ENCODE measurements around the gene TCF23.
A peak's percentile ranks its signal among the peaks of the same experiment; 100 is the strongest.

TCF23 gene

DNA sequence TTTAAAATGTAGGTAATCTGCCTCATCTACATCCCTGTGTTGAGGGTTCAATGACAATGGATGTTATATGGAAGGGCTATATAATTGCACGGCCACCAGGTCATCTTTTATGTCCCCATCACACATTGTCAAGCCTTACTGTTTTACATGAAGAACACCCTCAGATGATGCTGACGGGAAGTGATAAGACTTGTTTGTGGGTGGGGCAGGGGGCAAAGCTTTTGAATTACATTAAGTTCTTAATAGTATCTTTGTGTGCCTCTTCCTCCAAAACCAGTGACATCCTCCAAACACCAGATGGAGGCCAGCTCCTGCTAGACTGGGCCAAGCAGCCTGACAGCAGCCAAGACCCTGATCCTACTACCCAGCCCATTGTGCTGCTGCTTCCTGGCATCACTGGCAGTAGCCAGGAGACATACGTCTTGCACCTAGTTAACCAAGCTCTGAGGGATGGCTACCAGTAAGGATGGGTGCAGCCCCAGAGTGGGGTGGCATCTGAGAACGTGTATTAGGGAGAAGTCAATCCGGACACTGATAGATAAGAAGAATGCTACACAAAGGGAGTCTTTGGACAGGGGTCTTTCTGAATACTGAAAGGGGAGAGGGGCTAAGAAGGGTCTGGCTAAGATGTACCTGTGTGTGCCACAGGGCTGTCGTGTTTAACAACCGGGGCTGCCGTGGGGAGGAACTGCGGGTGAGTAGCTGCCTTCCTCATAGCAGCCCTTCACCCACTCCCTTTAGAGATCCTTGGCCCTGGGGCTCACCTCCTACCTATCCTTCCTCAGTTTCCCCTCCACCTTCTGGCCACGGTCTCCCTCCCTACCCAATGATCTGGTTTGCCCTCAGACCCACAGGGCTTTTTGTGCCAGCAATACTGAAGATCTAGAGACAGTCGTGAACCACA, 19.9 kb upstream of the TCF23 start:
- no peak overlapping the region for H3K27ac ChIP-seq
- H4K20me1 ChIP-seq = peaks cover 52% of the 10 kb centered on the region
- H3K4me3 ChIP-seq = no peak overlapping the region
- no peak overlapping the region for H3K4me2 ChIP-seq
- no peak for TF ChIP-seq Cebpa-rat (IDR thresholded peaks at IDR 0.05)
- H3K9me3 ChIP-seq = no peaks in the 10 kb centered on the region
- H3K36me3 ChIP-seq = peaks cover 51% of the 10 kb centered on the region
- peaks cover 13% of the 10 kb centered on the region for H3K4me1 ChIP-seq
- H3K9ac ChIP-seq = no peak overlapping the region
- H3K27me3 ChIP-seq = peaks cover 10% of the 10 kb centered on the region

DNA sequence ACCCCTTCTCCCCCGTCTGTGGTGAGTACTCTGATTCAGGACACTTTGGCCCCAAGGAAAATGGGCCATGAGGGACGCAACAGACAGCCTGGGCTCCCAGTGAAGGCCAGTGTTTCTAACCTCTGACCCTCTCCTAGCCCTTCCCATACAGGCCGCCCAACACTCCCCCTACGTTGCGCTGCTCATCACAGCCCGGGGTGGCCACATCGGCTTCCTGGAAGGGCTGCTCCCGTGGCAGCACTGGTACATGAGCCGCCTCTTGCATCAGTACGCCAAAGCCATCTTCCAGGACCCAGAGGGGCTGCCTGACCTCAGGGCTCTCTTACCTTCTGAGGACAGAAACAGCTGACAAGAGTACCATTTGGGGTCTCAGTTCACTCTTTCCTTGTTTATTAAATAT, 18.4 kb upstream of the TCF23 start:
- Histone ChIP-seq H4K20me1 (peaks cover 55% of the 10 kb centered on the region), H3K27me3 (no peaks in the 10 kb centered on the region), H3K9ac (no peak overlapping the region), H3K4me3 (no peak overlapping the region), H3K4me1 (peaks cover 21% of the 10 kb centered on the region), H3K27ac (no peak overlapping the region), H3K4me2 (no peak overlapping the region), H3K9me3 (no peaks in the 10 kb centered on the region), H3K36me3 (peaks cover 51% of the 10 kb centered on the region)
- no peak for TF ChIP-seq Cebpa-rat (IDR thresholded peaks at IDR 0.05)

GRCh38 chr2:27131429-27131828, 17.4 kb upstream of the TCF23 start:
- Histone ChIP-seq H3K4me3 (no peak overlapping the region), H3K36me3 (peaks cover 51% of the 10 kb centered on the region), H3K9me3 (no peaks in the 10 kb centered on the region), H3K4me1 (peaks cover 29% of the 10 kb centered on the region), H3K27me3 (no peaks in the 10 kb centered on the region), H3K27ac (no peak overlapping the region), H4K20me1 (peaks cover 55% of the 10 kb centered on the region), H3K4me2 (no peak overlapping the region), H3K9ac (no peak overlapping the region)
- no peak for TF ChIP-seq Cebpa-rat (IDR thresholded peaks at IDR 0.05)

DNA sequence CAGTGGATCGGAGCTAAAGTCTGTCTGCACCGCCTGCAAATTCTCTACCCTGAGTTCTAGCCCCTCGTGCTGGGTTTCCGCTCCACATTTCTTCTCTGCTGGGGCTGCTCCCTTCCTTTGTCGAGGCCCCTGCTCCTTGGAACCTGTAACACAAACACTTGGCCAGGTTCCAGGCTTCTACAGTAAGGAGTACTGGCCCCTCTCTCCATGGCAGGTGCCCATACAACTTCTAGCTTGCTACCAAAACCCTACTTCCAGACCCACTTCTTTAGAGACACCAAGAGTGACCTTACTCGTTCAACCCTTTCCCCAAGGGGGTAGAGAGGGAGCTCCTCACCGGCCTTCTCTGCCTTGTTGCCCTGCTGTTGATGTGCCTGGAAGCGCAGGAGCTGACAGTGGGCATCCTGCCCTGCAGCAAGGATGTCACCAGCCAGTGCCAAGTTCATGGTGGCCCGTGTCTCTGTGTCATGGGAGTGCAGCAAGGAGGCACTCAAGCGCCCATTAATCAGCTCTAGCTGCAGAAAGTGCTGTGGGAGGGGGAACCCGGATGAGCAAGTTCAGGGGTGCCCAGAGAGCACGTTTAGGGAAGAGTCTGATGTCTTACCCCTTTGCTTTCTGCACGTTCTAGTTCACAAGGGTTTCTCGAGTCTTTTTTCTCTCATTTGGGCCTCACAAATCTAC, 15.5 kb upstream of the TCF23 start:
- peaks cover 55% of the 10 kb centered on the region for H4K20me1 ChIP-seq
- H3K4me3 ChIP-seq = peak overlapping the region; percentile 98
- no peaks in the 10 kb centered on the region for H3K9me3 ChIP-seq
- H3K27ac ChIP-seq = peak overlapping the region; percentile 89
- H3K9ac ChIP-seq = peak overlapping the region; percentile 95
- peaks cover 49% of the 10 kb centered on the region for H3K36me3 ChIP-seq
- peaks cover 29% of the 10 kb centered on the region for H3K4me1 ChIP-seq
- H3K27me3 ChIP-seq = no peaks in the 10 kb centered on the region
- no peak for TF ChIP-seq Cebpa-rat (IDR thresholded peaks at IDR 0.05)
- H3K4me2 ChIP-seq = peak overlapping the region; percentile 97

DNA sequence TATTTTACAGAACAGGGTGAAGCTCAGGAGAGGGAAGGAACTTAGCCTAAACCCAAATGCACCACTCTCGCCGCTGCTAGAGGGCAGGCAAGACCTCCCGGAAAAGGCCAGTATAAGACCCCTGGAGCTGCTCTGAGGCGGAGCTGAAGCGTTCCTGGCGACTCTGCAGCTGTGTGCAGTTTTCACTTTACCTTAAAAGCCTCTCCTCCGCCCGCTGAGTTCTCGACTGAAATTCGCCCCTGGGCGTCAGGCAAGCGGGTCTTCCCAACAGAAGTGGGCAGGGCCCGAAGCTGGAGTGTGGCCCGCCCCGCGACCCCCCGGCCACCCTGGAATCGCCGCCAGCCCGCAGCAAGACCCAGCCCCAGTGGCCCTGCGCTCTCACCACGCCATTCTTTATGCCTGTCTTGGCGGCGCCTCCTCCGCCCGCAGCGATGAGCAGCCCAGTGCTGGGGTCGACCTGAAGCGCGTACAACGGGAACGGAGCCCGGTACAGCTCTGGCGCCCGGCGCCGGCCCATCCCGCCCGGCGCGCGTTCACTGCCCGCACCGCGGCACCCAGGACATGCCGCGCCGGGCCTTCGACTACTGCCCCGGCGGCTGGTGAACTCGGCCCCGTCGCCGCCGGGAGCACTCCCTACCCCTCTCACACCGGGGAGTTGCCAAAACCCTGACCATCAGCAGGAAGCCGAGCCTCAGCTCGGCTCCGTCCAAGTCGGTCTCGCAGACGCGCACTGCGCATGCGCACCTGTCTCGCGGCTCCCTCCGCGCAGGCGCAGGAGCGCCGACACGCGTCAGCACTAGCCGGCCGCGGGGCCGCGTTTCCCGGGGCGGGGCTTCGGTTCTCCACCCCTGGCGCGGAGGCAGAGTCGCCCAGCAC, 14.7 kb upstream of the TCF23 start, which contains the start of gene PREB:
Gene PREB, minus strand, starts transcription at position 732 of the 876 bp plus-strand sequence. Its CDS starts 215 bp downstream, at position 517.
- Histone ChIP-seq H3K9ac (peak within 1 kb of the TSS; percentile 95), H3K4me3 (peak within 1 kb of the TSS; percentile 98), H3K27ac (peak within 1 kb of the TSS; percentile 89), H4K20me1 (peaks cover 50% of the 10 kb centered on the region), H3K36me3 (peaks cover 41% of the 10 kb centered on the region), H3K4me2 (peak within 1 kb of the TSS; percentile 97), H3K4me1 (peaks cover 29% of the 10 kb centered on the region), H3K27me3 (no peaks in the 10 kb centered on the region), H3K9me3 (no peaks in the 10 kb centered on the region)
- TF ChIP-seq Cebpa-rat (IDR thresholded peaks at IDR 0.05) = no peak

DNA sequence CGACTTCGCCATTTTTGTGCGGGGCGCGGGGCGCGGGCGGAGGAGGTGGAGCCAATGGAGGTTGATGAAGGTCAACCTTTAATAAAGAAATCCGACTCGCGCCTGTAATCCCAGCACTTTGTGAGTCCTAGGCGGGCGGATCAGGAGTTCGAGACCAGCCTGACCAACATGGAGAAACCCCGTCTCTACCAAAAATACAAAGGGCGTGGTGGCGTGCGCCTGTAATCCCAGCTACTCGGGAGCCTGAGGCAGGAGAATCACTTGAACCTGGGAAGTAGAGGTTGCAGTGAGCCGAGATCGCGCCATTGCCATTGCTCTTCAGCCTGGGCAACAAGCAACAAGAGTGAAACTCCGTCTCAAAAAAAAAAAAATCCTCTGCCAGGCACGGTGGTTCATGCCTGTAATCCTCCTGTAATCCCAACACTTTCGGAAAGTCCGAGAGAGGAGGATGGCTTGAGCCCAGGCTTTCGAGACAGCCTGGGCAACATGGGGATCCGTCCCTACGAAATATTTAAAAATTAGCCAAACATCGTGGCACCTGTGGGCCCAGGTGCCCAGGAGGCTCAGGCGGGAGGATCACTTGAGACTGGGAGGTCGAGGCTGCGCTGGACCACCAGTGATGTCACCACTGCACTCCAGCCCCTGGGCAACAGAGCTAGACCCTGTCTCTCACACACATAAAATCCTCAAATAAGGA, 13.9 kb upstream of the TCF23 start:
- peak overlapping the region; percentile 98 for H3K4me3 ChIP-seq
- TF ChIP-seq Cebpa-rat (IDR thresholded peaks at IDR 0.05) = no peak

GRCh38 chr2:27135478-27135955, 13.3 kb upstream of the TCF23 start:
- H3K4me1 ChIP-seq = peaks cover 29% of the 10 kb centered on the region
- H3K9me3 ChIP-seq = no peaks in the 10 kb centered on the region
- H3K4me3 ChIP-seq = no peak overlapping the region
- peaks cover 37% of the 10 kb centered on the region for H4K20me1 ChIP-seq
- no peaks in the 10 kb centered on the region for H3K27me3 ChIP-seq
- H3K27ac ChIP-seq = peak overlapping the region; percentile 61
- no peak overlapping the region for H3K9ac ChIP-seq
- peak overlapping the region; percentile 73 for H3K4me2 ChIP-seq
- peaks cover 27% of the 10 kb centered on the region for H3K36me3 ChIP-seq
- no peak for TF ChIP-seq Cebpa-rat (IDR thresholded peaks at IDR 0.05)

More for the DNA sequence above, 13.9 kb upstream of the TCF23 start:
- H3K9me3 ChIP-seq = no peaks in the 10 kb centered on the region
- peak overlapping the region; percentile 73 for H3K4me2 ChIP-seq
- no peaks in the 10 kb centered on the region for H3K27me3 ChIP-seq
- H3K36me3 ChIP-seq = peaks cover 33% of the 10 kb centered on the region
- peaks cover 29% of the 10 kb centered on the region for H3K4me1 ChIP-seq
- no peak overlapping the region for H3K9ac ChIP-seq
- peak overlapping the region; percentile 61; the same call in 1 of the 2 replicates for H3K27ac ChIP-seq
- peaks cover 43% of the 10 kb centered on the region for H4K20me1 ChIP-seq

- no peak overlapping the region for H3K9ac ChIP-seq
- no peak for TF ChIP-seq Cebpa-rat (IDR thresholded peaks at IDR 0.05)
- peaks cover 29% of the 10 kb centered on the region for H3K4me1 ChIP-seq
- H3K4me2 ChIP-seq = no peak overlapping the region
- H3K36me3 ChIP-seq = peaks cover 15% of the 10 kb centered on the region
- H4K20me1 ChIP-seq = peaks cover 24% of the 10 kb centered on the region
- no peak overlapping the region for H3K27ac ChIP-seq
- H3K4me3 ChIP-seq = no peak overlapping the region
- H3K9me3 ChIP-seq = no peaks in the 10 kb centered on the region
- no peaks in the 10 kb centered on the region for H3K27me3 ChIP-seq
Measured at GRCh38 chr2:27136751-27137150, 12.1 kb upstream of the TCF23 start.

Measured in BLaER1 (cell line).